Suprapubic skin (tissue), 3 donors: Measurements from ENCODE around the gene STRA6.

Experiments used
- CTCF ChIP-seq, 2 donors: fragments of 200-600 bp in 1 of 2; fragments of 450-650 bp in 1 of 2; sonication (generic) in 1 of 2; IDR thresholded peaks; one replicate each; pipeline ENCODE4 v1.5.1; 2016 to 2019; ENCODE audit warnings: antibody characterized with exemption in 2 of 2, mild to moderate bottlenecking in 1 of 2, moderate library complexity in 1 of 2
- POLR2A ChIP-seq, 2 donors: fragments of 450-650 bp; IDR thresholded peaks; one replicate each; pipeline ENCODE4 v1.6.1; 2017; ENCODE audit warnings: antibody characterized with exemption in 2 of 2, mild to moderate bottlenecking in 2 of 2, moderate library complexity in 2 of 2

GRCh38 chr15:74240002-74240568, 37.5 kb upstream of the STRA6 start:
- TF ChIP-seq CTCF (IDR thresholded peaks at IDR 0.05): no peak
- TF ChIP-seq POLR2A (IDR thresholded peaks at IDR 0.05): no peak
